Cerebellar cortex (tissue), 1 donor: Measurements from ENCODE around the gene NINJ1.
"Not testable (repeated sequence)": the region's sequence is repeated elsewhere in the genome, so short reads cannot be mapped to it uniquely, and the experiment has no call there.

Source experiments
- DNase-seq: peaks from one replicate; pipeline ENCODE4 v3.0.0-alpha.2; 2015; ENCODE audit warnings: low spot score

NINJ1 gene

DNA sequence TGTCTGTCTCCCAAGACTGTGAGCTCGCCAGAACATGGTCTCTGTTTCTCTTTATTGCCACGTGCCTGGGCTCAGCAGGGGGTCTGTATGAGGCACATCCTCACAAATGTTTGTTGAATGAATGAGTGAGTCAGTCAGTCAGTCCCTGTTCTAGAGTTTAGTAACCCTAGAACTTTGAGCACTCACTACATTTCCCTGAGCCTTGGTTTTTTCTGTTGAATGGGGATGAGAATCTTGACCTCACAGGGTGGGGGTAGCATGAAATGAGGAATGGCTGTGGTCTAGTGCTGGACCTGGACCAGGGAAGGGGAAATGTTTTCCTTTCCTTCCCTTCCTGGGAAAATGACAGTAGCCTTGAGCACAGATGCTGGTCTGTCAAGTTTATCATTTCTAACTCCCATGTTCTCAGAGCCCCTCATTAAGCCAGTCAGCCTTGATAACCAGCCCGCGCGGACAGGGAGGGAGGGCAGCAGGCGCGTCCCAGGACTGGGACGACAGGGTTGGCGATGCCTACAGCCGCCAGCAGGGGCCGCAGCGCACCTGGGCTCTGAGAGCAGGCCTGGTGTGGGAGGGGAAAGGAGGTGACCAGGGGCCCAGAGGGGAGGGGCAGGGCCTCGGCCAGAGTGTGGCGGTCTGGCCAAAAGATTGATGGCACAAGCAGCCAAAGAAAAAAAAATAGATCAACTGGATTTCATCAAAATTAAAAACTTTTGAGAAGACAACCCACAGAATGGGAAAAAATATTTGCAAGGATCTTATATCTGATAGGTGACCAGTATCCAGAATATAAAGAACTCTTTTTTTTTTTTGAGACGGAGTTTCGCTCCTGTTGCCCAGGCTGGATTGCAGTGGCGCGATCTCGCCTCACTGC is 25.8 kb upstream of the NINJ1 start:
- DNase-seq, result peak; percentile 87

- no peak for DNase-seq
These were observed 22.5 kb upstream of the NINJ1 start for GRCh38 chr9:93156475-93157008.

DNA sequence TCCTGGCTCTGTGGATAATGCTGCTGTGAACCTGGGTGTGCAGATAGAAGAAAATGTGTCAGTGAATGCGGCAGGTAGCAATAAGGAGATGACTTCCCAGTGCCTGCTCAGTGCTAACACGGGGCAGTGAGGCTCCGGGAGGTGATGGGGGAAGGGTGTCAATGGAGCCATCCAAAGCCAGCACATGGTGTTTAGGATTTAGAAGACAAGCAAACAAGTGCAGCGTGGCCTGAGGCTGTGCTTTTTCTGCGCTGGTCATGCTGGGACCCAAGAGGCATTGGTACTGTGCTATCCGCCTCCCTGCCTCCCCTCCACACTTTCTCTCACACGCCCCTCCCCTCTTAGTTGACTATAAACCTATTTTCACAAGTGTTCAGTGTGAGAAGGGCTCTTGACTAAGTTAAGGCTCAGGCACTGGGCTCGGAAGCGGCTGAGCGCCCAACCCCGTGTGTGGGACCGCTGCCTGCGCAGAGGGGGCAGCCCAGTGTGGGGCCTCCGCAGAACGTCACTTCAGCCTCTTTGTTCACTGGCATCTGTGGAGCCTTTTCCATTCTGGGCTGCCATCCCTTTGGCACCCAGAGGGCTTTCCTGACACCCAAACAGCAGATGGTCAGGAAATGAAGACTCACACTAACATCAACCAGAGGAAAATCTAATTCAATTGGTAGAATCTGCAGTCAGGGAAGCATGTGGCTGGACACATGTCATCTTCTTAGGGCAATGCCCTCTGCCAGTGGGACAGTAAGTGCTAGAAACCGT is 21.8 kb upstream of the NINJ1 start:
- DNase-seq, result peak; percentile 97

DNA sequence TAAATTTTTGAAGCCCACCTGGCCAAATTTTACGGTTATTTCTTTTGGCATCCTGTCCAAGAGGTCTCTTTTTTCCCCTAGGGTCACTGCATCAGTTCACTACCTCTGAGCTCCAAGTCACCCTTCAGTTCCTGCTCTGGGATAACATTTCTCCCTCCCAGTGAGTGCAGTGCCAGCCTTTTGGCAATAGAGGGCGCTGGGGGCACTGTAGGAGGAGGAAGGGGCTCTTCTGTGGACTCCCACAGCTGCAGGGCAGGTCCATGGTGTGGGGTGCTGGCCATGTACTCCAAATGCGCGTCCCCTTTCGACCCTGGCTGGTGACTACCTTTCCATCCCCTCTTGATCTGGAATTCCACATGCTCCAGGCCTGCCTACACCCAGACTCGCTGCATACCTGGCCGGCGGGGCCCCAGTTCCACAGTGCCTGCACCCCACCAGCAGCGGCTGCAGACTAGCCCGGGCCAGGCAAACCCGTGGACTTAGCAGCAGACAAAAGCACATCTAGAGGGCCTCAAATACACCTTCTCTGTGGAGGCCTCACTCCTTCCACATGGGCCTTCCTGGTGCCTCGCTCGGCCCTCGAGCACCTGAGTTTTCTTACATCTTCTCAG is 20.3 kb upstream of the NINJ1 start:
- peak; percentile 54 for DNase-seq

GRCh38 chr9:93151097-93151784 is 17.2 kb upstream of the NINJ1 start:
- no peak for DNase-seq

- no peak for DNase-seq
These were observed 15.3 kb upstream of the NINJ1 start for GRCh38 chr9:93149361-93149760.

DNA sequence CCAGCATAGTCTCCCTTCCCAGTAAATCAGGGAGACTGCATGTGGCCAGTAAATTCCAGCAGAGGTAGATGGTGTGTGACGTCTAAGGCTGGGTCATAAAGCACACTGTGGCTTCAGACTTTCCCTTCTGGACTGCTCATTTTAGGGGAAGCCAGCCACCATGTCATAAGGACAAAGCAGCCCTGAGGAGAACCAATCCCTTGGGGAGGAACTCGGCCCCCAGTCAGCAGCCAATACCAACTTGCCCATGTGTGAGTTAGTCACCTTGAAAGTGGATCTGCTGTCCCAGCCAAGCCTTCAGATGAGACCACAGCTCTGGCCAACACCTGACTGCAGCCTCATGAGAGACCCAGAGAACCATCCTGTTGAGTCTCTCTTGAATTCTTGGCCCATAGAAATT is 14.7 kb upstream of the NINJ1 start:
- no peak for DNase-seq

- peak; percentile 60 for DNase-seq
These were observed 13.6 kb upstream of the NINJ1 start for GRCh38 chr9:93147632-93148031.

- DNase-seq, result not testable (repeated sequence)
These were observed 12.6 kb upstream of the NINJ1 start for GRCh38 chr9:93146696-93147095.

DNA sequence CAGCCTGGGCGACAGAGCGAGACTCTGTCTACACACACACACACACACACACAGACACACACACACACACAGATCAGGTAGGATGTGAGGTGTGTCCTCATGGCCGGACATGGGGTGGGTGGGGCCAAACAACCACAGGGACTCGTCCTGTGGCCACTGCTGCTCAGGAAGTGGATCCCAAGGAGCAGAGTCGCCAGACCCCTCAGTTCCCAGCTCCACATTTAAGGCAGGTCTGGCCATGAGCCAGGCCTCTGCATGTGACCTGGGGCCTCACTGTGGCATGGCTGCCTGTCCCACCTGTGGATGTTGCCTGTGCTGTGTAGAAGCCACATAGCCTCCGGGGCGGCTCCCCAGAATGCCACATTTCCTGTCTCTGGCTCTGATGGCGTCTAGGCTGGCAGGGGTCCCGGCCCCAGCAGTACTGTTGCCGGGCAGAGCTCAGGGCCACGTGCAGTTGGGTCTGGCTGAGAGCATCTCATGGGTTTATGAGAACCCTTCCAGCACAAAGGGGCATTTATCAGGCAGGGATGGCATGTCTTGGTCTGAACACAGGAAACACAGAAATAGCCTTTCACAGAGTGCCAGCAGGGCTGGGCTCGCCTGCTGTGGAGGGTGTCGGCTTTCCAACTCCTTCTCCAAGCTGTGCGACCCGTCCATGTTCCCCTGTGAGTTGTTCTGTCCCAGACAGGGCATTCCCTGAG is 9.9 kb upstream of the NINJ1 start:
- peak; percentile 74 for DNase-seq

DNA sequence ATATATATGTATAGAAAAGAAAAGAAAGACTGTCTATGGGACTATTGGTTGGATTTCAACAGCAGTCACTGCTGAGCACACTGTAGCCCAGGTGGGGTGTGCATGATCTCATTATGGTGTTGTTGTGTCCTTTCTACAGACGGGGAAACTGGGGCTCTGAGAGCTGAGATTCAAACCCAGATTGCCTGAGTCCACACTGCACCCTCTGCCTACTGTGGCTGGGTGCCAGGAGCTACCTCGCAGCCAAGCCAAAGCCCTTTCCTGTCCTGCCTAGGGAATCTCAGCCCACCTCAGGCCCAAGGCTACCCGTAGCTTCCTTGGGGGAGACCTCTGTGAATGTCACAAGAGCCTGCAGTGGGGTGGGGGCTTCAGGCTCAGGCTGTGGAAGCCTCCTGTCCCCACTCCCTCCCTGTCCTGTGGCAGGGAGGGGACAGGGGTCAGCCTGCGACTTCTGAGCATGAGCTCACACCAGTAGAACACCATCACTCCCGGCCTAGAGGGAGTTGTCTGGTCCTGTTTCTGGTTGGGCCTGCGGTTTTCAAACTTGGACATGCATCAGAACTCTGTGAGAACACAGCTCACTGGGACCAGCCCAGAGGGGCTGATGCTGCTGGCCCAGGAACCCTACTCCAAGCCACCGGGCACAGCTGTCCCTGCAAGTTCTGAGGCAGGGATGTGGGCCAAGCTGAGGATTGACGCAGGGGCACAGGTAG is 7.9 kb upstream of the NINJ1 start:
- DNase-seq, result no peak

DNA sequence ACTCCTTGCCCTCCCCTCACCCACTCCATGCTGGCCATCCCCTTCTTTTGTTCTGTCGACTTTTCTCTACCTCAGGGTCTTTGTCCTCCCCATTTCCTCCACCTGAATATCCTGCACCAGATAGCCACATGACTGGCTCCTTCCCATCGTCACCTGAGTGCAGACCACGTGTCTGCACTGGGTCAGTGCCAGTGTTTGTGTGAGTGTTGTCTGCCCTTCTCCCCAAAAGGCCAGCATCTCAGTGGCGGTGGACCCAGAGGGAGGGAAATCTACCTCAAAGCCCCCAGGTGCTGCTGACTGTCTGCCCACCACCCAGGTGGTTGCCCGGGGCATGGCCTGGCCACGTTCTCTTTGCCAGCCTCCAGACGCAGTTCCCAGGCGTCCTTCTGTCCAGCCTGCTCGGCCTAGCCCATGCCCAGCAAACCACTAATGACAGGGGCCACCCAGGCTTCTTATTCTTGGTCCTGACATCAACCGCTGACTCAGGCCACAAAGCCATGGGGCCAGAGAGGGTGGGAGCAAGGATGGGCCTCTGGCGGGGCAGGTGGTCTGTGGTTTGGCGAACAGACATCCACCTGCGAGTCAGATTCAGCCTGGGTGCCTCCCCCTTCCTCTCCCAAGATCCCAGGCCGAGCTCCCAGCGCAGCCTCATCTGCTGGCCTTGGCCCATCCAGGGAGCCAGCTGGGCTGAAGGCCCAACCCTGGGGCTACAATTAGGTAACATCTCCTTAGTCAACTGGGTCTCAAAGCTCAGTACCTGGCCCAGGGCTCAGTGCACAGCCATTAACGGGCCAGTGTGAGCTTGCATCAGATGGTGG is 5.5 kb upstream of the NINJ1 start:
- DNase-seq, result no peak

- DNase-seq, result no peak
These were observed 4.2 kb upstream of the NINJ1 start for GRCh38 chr9:93138171-93138764.

GRCh38 chr9:93137362-93137761 is 3.3 kb upstream of the NINJ1 start:
- no peak for DNase-seq

- DNase-seq, result peak; percentile 85
These were observed 2.0 kb upstream of the NINJ1 start for GRCh38 chr9:93136011-93136440.

DNA sequence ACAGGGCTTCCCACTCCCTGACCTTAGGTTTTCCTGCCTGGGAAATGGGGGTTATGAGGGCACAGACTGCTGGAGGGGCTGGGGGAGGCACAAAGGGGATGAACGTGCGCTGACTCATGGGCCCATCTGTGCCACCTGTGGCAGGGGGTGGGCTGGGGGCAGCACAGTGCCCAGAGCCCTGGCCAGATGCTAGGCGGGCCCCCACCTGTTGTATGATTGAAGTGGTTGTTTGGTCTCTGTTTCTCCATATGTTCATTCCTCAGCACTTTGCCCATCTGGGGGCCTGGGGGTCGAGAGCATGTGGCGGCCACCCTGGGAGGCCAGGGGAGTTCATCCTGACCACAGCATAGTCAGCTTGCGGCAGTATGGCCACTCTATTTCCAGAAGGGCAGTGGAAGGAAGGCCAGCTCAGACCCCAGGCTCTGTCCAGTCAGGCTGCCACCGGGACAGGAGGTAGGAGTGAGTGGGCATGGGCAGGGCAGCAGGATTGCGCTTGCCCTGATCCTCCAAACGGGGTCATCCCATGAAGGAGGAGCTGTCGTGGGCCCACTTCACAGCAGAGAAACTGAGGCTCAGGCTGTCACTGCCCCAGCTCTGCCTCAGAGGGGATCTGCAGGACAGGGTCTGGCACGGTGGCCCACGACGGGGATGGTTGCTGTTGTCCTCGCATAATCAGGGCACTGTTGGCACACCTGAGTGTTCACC is 841 bp upstream of the NINJ1 start:
- DNase-seq, result no peak

- peak; percentile 52 for DNase-seq
These were observed 403 bp downstream of the NINJ1 start for GRCh38 chr9:93133681-93134014.

DNA sequence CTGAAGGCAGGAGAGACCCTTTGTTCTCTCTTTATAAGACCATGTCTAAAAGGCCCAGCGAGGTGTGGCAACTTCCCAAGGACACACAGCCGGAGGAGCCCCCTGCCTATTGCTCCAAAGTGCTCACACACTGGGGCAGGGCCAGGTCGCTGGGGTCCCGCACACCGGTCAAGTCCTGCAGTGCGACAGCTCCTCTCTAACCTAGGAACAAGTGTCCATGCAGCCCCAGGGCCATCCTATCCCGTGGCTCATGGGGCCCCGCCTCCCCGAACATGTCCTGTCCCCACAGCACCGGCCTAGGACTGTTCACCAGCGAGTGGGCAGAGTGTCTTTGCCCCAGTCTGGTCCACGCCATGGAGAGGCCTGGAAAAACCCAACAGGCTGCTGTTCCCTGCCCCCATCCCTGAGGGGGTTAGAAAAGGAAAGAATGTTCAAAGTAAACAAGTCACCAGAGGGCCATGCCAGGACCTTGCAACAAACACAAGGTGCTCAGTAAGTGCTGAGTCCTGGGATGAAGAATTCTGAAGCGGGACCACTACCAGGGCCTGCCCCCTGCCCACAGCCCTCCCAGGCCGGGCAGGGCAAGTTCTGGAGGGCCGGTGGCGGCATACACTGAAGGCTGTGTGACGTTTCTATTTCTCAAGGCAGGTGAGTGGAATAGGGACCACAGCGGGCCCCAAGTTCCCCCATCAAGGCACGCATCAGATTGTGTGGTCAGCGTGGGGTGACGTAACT is 938 bp downstream of the NINJ1 start:
- no peak for DNase-seq
